HG03460 (cell line): Measurements from ENCODE around the gene SAMD9.
"Not testable (repeated sequence)": the region's sequence is repeated elsewhere in the genome, so short reads cannot be mapped to it uniquely, and the experiment has no call there.

Experiments
- ATAC-seq: cut with Tn5 transposase; IDR thresholded peaks from one replicate; pipeline ENCODE4 v1.9.1; 2021; ENCODE audit not compliant: unreplicated experiment

SAMD9 gene

DNA sequence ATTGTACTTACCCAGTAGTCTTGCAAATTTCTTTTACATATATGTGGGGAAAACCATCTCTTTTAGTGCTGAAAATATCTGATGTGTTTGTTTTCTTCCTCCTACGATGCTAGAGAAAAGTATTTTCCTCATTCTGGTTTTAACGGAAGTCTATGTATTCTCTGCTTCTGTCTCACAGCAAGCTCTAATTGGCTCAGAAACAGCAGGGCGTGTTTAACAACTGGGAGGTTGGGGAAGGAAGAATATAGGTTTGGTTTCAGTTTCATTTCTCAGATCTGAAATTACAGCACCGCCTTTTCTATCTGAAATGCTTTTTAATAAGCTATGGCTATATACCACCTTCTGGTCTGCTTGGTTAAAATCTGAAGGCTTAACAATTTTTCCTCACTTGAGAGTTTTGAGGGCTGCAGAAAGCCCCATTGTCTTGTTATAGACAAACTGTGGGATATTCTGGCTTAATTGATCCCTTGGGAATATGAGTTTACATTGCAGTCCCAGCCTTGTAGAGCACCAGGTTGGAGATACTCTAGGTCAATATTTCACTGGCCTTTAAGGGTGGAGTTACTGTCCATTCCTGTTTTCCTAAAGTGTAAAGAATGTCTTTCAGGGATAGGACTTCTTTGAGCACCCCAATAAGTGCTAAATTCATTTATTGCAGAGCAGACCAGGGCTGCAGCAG, at the start of gene SAMD9:
Gene SAMD9 (minus strand): TSS at position 128 of the 679 bp plus-strand sequence. CDS start 11,882 bp downstream, outside the sequence.
- ATAC-seq = peak; percentile 100

- peak; percentile 97 for ATAC-seq
Measured at GRCh38 chr7:93165447-93165846, 47.7 kb upstream of the SAMD9 start.

- ATAC-seq = no peak
Measured at GRCh38 chr7:93164766-93165165, 47.0 kb upstream of the SAMD9 start.

- ATAC-seq = no peak
Measured at GRCh38 chr7:93161181-93161762, 43.5 kb upstream of the SAMD9 start.

GRCh38 chr7:93160410-93160809, 42.6 kb upstream of the SAMD9 start:
- ATAC-seq = no peak

DNA sequence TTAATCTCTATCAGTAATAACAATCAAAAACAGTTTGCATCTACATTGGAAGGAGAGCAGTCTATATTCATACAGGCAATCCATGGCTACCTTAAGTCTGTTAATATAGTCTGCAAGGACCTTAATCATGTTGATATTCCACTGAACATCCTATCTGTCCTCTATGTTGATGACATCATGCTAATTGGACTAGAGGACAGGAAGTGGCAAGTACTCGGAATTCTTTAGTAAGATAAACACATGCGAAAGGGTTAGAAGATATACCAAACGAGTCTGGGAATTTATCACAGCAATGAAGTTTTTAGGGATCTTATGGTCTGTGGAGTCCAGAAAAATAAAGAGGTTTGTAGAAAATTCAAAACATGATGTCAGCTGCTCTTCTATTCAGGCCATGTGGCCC, 41.7 kb upstream of the SAMD9 start:
- no peak for ATAC-seq

DNA sequence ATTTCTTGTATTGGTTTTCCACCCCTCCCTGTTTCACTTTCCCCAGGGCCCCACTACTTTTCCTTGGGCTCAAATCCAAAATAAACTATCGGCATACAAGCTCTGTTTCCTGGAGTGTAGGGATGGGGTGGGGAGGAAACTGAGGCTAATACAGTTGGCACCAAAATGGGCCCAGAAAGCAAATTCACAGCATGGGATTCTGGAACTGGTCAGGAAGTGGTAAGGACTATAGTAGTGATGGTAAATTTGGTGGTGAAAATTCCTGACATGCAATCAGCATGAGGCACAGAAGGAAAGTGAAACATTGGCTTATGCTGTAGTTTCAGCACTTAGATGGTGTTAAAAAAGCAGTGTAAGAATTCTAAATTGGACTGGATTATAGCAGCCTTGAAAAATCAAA, 39.1 kb upstream of the SAMD9 start:
- ATAC-seq = no peak

DNA sequence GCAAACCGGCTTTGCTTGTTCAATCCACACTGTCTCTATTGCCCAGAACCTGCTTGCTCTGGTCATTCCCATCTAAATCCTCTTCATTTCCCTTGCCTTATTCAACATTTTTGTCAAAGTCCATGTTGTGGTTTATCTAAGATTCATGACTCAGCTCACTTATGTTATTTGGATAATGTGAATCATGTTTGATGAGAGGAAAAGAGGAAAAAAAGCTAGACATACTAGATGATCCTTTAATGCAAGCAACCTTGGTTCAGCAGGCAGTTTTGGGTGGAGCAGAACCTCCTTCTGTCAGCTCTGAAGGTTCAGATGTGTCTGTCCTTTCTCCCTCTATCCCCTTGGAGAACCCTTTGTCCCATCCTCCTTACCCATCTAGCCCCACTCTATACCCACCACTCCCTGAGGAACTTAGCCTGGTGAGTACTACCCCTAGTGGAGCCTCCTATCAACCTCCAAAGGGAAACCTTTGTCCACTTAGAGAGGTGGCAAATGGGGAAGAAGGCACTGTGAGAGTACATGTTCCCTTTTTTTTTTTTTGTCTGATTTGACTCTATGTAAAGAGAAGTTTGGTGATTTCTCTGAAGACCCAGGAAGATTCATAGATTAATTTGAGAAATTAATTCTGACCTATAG, 32.5 kb upstream of the SAMD9 start:
- no peak for ATAC-seq

DNA sequence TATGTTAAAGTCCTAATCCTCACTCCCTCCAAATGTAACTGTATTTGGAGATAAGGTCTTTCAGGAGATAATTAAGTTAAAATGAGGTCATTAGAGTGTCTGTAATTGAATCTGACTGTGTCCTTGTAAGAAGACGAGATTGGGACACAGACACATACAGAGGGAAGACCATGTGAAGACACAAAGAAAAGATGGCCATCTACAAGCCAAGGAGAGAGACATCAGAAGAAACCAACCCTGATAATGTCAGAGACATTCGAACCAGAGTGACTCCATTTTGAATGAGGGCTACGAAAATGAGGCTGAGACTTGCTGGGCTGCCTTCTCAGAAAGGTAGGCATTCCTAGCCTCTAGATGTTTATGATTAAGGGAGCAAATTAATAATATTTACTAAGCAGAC, 30.9 kb upstream of the SAMD9 start:
- no peak for ATAC-seq

DNA sequence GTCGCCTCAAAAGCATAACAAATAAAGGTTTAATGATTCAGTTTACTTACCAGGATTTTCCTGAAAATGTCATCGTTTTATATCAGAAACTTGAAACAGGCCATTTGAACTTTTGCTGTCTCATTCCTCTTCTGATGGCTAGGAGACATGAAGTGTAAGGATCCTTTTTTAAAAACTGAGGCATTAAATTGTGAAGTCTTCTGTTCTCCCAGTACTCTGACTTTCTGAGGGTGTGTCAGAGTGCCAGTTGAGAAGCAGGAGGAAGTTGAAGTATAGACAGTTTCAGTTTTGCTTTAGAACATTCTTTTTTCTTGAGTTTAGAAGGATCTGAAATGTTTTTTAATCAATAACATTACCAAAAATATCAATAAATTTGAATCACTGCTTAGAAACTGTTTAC, 30.4 kb upstream of the SAMD9 start, which contains the start of gene SAMD9L:
Gene SAMD9L (minus strand): TSS at position 242 of the 400 bp plus-strand sequence. CDS start 12,414 bp downstream, outside the sequence.
- peak; percentile 69 for ATAC-seq

DNA sequence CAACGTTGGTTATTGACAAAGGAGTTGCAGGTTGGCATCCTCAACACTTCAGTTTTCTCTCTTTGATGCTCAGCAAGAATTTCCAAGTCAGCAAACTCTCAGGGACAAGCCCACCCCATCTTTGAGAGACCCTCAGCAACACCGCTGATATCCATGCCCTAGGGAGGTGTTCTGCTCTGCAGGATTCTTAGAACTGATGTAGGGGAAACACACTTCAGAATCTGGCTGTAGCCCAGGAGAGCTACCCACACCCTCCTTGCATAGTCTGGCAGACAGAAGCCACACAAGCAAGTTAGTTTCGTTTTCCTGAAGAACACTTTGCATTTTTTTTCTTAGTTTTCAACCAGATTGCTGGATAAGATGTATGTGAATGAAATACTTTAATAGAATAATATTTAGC, 29.6 kb upstream of the SAMD9 start:
- ATAC-seq = peak; percentile 81

- ATAC-seq = no peak
Measured at GRCh38 chr7:93146472-93147141, 28.8 kb upstream of the SAMD9 start.

DNA sequence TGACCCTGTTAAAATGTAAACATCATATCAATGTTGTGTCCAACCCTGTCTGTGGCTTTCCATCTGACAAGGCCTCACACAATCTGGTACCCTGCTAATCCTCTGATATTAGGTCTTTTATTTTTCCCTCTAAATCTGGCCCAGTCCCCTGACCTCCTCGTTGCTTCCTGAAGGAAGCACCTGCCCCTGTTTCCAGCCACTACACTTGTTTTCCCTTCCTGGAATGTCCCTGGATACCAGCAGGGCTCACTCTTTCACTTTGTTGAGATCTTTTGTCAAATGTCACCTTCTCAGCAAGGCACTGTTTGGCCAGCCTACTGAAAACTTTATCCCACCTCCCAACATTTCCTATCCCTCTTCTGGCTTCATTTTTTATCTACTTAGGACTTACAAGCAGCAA, 28.3 kb upstream of the SAMD9 start:
- ATAC-seq = no peak

GRCh38 chr7:93145354-93145753, 27.6 kb upstream of the SAMD9 start:
- no peak for ATAC-seq

DNA sequence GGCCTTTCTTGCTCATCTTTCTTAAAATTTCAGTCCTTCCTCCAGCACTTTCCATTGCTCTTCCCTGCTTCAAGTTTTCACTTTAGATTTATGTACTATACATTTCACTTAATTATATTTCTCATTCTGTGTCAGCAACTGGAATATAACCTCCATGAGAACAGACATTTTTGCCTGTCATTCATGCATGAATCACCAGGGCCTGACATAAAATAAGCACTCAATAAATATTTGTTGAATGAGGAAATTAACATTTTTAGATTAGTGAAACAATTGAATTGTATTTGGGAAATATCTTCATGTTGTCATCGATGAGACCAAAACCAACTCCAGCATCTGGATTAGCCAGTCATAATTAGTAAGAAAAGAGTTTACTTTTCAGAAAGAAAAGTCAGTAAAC, 24.3 kb upstream of the SAMD9 start:
- no peak for ATAC-seq

DNA sequence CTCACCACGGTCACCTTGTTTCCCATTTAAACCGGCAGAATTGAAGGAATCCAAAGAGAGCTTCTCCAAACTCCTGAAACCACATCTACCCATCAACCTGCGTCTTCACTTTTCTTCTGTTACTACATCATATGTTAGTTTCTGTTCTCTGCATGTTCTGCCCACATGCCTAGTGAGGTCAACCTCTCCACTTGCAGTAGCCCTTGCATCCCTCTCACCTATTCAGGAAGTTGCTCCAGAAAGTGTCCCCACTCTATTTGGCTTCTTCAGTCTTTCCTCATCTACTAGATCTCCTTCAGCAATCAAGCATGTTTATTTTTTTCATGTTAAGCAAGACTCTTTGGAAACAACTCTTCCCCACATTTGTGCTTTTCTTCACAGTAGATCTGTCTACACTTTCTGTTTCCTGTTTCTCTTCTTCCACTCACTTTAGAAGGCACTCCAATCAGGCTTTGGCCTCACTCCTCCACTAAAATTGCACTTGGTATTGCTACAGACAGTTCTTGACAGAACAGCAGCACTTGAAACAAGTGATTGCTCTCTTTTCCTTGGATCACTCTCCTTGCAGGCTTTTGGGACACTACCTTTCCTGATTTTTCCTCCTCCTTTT, 22.9 kb upstream of the SAMD9 start:
- no peak for ATAC-seq

DNA sequence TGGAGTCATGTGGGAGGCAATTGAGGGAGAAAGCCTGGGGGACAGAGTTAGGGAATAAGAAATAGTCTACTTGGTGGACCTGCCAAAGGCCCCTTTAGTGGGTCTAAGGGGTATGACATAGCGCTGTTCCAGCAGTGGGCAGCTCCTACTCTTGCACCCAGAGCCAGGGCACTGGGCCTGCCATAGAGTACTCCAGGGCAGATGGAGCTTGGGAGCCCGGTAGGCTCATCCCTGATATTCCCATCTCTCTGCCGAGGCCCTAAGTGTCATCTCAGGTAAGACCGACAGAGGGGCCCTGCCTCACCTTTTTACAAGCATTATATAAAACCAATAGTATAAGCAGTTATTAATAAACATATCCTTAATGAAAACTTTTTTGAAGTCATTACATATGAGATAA, 20.8 kb upstream of the SAMD9 start:
- no peak for ATAC-seq

GRCh38 chr7:93133005-93133404, 15.2 kb upstream of the SAMD9 start:
- ATAC-seq = no peak

DNA sequence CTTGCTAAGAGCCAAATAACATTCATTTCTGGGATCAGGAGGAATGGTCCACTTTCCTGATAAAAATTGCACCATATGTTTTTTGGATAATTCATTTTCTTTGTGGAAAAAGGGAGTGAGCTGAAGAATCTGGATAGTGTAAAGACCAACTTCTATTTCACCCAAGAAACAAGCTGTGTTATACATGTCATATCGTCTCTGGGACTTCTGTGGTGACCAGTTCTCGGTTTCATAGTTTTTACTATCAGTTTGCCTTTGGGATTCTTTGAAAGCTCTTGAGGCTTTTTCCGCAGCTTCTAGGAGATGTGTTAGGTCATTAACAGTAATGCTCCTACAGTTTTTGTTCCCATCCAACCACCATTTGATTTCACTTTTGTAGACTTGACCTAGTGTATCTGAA, 14.4 kb upstream of the SAMD9 start:
- no peak for ATAC-seq

- ATAC-seq = not testable (repeated sequence)
Measured at GRCh38 chr7:93126954-93127353, 9.2 kb upstream of the SAMD9 start.

GRCh38 chr7:93123532-93123931, 5.8 kb upstream of the SAMD9 start:
- not testable (repeated sequence) for ATAC-seq
